GM18909 (cell line): ENCODE data around the gene SLC38A10.

Experiments
- ATAC-seq: cut with Tn5 transposase; IDR thresholded peaks from one replicate; pipeline ENCODE4 v1.9.1; 2021; ENCODE audit warnings: mild to moderate bottlenecking; ENCODE audit not compliant: unreplicated experiment, poor library complexity

Gene SLC38A10

GRCh38 chr17:81332118-81332834 lies 37.2 kb upstream of the SLC38A10 start:
- no peak for ATAC-seq

GRCh38 chr17:81331527-81332043 lies 36.5 kb upstream of the SLC38A10 start:
- ATAC-seq: no peak

GRCh38 chr17:81330884-81331245 lies 35.8 kb upstream of the SLC38A10 start:
- ATAC-seq: no peak

GRCh38 chr17:81329927-81330883 lies 35.1 kb upstream of the SLC38A10 start:
- ATAC-seq: no peak

DNA sequence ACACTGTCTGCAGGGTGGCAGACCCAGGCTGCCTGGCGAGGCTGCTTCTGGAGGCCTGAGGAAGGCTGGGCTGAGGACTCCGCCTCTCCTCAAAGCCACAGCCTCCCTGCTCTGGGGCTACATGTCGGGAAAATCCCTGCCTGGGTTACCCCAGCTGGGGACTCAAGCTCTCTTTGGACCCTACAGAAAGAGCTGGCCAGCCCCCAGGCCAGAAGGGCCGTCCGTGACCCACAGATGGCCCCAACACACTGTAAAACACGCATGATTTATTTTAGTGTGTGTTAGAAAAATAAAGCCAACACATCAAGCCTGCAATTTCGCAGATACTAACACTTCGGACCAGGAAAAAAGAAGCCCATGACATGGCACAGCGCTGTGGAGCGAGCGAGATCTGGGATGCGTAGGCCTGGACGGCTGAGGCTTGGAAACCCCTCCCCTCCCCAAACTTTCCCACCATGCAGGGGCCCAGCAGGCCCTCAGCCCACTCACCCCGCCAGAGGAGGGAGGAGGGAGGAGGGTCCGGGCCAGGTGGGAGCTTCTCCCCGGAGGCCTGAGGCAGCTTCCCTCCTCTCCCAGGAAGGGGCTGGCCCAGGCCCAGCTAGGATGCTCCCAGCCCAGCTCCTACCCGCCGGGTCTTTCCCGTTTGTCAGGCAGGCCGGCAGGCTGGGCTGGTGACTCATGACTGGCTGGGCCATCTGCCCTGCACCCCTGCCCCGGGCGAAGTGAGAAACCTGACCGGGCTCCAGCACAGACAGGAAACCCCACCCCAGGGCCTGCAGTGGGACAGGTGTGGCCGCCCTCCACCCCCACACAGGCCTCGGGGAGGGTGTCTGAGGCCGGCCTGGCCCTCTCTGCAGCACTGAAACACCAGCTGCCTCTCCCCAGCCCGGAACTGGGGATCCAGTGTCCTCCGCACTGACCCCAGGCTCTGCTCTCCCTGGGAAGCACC lies 34.1 kb upstream of the SLC38A10 start:
- no peak for ATAC-seq

GRCh38 chr17:81328489-81328888 lies 33.4 kb upstream of the SLC38A10 start:
- ATAC-seq: no peak

DNA sequence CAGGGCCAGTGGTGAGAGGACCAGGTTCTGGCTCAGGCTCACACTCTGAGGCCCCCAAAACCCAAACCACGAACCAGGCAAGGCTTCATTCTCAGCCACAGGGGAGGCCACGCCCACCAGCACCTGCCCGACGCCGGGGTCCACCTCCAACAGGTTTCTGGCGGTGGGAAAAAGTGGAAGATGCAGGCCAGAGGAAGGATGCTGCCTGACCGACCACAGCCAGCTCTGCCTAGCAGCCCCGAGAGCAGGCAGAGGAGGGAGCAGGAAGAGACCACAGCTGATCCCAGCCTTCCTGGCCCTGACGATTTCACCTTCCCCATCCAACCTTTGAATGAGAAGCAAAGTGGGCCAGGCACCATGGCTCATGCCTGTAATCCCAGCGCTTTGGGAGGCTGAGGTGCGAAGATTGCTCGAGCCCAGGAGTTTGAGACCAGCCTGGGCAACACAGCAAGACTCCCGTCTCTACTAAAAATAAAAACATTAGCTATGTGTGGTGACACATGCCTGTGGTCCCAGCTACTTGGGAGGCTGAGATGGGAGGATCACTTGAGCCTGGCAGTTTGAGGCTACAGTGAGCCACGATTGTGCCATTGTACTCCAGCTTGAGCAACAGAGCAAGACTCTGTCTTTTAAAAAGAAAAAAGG lies 30.7 kb upstream of the SLC38A10 start:
- no peak for ATAC-seq

- ATAC-seq: no peak
Measured at GRCh38 chr17:81324851-81325713, 30.0 kb upstream of the SLC38A10 start.

DNA sequence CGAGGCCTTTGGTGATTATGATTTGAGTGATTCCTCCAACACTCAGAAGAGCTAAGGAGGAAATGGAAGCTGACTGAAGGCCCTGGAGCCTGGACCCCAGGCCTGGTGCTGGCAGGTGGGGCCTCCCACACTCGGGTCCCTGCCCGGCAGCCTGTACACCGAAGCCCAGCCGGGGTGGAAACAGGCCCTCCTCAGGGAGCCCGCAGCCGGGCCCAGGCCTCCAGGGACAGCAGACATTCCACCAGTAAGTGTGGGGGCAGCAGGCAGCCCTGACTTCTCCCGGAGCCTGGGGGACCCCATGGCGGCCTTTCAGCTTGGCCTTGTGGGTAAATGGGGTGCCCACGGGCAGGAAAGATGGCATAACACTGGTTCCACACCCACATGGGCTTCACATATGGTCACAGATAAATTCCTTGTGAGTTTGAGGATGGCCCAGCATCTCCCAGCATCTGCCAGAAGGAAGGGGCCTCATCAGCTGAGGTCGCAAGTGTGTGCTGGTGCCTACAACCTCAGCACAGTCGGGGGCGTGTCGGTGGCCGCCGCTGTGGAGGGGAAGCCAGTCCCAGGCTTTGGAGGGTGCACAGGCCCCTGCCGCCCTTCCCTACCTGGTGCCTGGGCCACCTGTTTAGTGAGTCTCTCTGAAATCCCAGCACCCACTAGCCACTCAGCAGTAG lies 29.2 kb upstream of the SLC38A10 start:
- ATAC-seq: no peak

GRCh38 chr17:81323411-81323868 lies 28.3 kb upstream of the SLC38A10 start:
- ATAC-seq: no peak

DNA sequence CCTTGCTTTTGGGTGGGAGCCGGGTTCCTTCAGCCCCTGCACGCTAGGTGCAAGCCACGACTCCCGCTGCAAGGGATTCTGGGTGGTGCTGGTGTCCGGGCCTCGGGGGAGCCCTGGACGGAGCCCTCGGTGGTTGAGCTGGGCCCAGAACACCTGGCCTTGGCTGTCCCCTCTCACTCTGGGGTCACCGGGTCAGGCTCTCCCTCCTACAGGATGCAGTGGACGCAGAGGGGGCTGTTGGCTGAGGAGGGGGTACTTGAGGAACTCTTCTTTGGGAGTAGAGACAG lies 27.9 kb upstream of the SLC38A10 start:
- no peak for ATAC-seq

DNA sequence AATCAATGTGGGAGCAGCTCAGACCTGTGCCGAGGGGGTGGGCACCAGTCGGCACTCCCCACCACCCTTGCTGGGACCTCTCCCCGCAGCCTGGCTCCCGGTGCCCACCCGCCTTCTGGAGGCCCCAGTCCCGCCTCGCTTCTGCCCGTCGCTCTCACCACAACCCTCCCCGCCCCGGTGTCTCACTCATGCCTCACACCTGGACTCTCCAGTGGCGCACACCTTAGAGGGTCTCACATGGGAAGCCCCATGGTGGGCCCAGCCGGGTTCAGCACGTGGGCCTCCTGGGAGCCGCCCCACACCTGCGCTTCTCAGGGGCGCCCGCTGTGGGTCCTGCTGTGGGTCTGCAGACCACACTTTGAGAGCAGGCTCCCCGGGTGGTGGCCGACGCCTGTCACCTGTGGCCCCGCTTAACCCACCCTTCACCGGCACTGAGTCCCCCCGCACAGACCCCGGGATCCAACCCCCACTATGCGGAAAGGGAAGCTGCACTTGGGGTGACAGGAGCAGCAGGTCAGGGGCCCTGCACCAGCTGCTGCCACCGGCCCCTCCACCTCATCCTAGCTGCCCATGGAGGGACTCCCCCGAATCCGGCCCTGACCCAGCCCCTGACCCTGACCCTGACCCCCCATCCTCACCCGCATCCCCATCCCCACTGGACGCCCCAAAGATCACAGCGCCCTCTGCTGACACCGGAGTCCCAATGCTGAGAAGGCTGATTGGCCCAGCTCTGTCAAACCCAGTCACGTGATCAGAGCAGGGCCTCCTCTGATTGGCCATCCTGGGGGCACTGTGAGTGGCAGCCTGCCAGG lies 27.4 kb upstream of the SLC38A10 start:
- no peak for ATAC-seq

GRCh38 chr17:81317961-81318605 lies 23.0 kb upstream of the SLC38A10 start:
- no peak for ATAC-seq

DNA sequence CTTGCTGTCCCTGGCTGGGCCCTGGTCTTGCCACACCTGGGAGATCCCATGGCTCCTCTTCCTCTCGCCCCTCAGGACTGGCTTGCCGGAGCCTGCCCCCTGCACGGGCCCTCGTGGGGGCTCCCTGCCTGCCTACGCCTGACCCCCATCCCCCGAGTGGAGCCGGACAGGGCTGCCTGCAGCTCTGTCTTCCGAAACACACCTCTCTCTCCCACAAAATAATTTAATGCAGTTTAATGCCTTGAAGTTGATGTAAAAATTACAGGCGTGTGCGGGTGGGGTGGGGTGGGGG lies 22.4 kb upstream of the SLC38A10 start:
- no peak for ATAC-seq

- ATAC-seq: no peak
Measured at GRCh38 chr17:81315885-81316391, 20.8 kb upstream of the SLC38A10 start.

DNA sequence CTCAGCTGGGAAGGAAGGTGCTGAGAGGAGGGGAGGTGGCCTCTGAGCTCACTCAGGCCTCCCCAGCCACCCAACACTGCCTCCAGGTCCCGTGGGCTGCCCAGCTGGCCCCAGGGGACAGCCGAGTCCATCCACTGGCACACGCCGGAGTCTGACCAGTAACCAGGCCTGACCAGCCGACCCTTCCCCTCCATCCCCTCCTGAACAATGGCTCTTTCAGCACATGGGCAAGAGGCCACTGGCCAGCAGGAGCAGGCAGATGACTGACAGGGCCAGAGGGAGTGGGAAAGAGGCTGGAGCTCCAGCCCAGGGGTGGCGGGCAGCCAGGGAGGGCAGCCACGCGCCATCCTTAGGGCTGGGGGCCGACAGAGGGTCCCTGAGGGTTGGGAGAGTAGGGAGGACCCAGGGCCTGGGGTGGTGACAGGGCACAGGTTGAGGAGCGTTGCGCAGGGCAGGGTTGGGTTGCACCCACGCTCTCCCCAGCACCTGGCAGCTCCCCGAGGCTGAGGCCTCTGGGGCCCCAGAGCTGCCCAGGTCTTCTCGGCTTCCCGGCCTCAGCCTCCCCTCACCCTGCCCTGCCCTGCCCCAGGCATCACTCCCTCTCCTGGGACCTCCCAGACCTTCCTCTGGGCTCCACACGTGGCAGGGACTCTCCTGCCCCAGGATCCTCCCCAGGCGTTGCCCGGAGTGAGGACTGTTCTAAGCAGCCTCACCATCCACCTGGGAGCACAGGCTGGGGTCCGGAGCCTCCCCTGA lies 20.2 kb upstream of the SLC38A10 start:
- ATAC-seq: no peak
